Fibroblast of lung (primary cell): Measurements from ENCODE around the gene FNDC10.

Source experiments
- EZH2 ChIP-seq: IDR thresholded peaks from 2 replicates; pipeline ENCODE4 v1.5.1; 2012; ENCODE audit warnings: low read length, control low read depth, mild to moderate bottlenecking; ENCODE audit errors: missing control alignments
- TF ChIP-seq, protein P1 (sequence below), 2 donors: IDR thresholded peaks in 1 of 2; conservative IDR thresholded peaks in 1 of 2; 1 replicate in 1 of 2; 2 replicates in 1 of 2; pipeline ENCODE4 v1.5.1; 2011 to 2012; ENCODE audit warnings: low read length in 2 of 2, control low read depth in 1 of 2, inconsistent platforms in 1 of 2, low read depth in 1 of 2, mild to moderate bottlenecking in 1 of 2

DNA sequence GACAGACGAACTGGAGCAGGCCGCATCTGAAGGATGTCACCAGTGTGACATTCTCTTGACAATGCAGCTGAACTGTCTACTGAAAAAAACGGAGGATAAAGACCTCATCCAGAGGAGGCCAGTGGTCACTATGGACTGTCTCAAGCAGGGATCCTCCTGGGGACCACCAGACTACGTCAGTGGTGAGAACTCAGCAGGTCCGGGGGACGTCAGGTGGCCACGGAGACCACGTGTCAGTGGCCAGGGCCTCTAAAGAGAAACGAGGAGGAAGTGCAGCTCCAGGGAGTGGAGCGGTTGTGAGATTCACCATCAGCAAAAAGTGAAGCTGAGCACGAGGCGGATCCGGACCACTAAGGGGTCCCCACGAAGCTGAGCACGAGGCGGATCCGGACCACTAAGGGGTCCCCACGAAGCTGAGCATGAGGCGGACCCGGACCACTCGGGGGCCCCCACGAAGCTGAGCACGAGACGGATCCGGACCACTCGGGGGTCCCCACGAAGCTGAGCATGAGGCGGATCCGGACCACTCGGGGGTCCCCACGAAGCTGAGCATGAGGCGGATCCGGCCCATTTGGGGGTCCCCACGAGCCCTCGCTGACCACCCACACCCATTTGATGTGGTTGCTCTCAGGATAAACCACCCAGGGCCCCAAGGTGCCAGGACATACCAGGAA is 46.0 kb downstream of the FNDC10 start:
- TF ChIP-seq, protein P1, sequence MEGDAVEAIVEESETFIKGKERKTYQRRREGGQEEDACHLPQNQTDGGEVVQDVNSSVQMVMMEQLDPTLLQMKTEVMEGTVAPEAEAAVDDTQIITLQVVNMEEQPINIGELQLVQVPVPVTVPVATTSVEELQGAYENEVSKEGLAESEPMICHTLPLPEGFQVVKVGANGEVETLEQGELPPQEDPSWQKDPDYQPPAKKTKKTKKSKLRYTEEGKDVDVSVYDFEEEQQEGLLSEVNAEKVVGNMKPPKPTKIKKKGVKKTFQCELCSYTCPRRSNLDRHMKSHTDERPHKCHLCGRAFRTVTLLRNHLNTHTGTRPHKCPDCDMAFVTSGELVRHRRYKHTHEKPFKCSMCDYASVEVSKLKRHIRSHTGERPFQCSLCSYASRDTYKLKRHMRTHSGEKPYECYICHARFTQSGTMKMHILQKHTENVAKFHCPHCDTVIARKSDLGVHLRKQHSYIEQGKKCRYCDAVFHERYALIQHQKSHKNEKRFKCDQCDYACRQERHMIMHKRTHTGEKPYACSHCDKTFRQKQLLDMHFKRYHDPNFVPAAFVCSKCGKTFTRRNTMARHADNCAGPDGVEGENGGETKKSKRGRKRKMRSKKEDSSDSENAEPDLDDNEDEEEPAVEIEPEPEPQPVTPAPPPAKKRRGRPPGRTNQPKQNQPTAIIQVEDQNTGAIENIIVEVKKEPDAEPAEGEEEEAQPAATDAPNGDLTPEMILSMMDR (conservative IDR thresholded peaks at IDR 0.05 in 1 of 2, IDR thresholded peaks at IDR 0.05 in 1 of 2; ENCODE audit: low read depth in 1 of 2, low read length in 2 of 2) = no peak
- TF ChIP-seq EZH2 = no peak
